HEK293 (cell line): ENCODE results near the gene ZNF219.

ENCODE experiments used
- BCL11B ChIP-seq: fragments of 450-650 bp; formaldehyde crosslinking; IDR thresholded peaks from 2 replicates; pipeline ENCODE4 v1.5.1; 2016; ENCODE audit warnings: low read depth, missing biosample characterization, missing genetic modification characterization
- FEZF1 ChIP-seq: fragments of 450-650 bp; formaldehyde crosslinking; IDR thresholded peaks from 2 replicates; pipeline ENCODE4 v1.5.1; 2016; ENCODE audit warnings: missing biosample characterization, missing genetic modification characterization
- REST ChIP-seq: fragments of 450-650 bp; formaldehyde crosslinking; IDR thresholded peaks from 2 replicates; pipeline ENCODE4 v1.5.1; 2016; ENCODE audit warnings: missing biosample characterization, missing genetic modification characterization
- SP2 ChIP-seq: fragments of 450-650 bp; formaldehyde crosslinking; IDR thresholded peaks from 2 replicates; pipeline ENCODE4 v1.5.1; 2016; ENCODE audit warnings: missing biosample characterization, missing genetic modification characterization
- ZBTB11 ChIP-seq: fragments of 450-650 bp; formaldehyde crosslinking; conservative IDR thresholded peaks from 2 replicates; pipeline ENCODE4 v1.5.1; 2016; ENCODE audit warnings: low read depth, missing biosample characterization, missing genetic modification characterization
- ZFP37 ChIP-seq: fragments of 450-650 bp; formaldehyde crosslinking; IDR thresholded peaks from 2 replicates; pipeline ENCODE4 v1.5.1; 2016; ENCODE audit warnings: missing biosample characterization, missing genetic modification characterization
- ZFP69B ChIP-seq: fragments of 450-650 bp; formaldehyde crosslinking; IDR thresholded peaks from 2 replicates; pipeline ENCODE4 v1.5.1; 2016; ENCODE audit warnings: missing biosample characterization, missing genetic modification characterization
- ZNF112 ChIP-seq: fragments of 450-650 bp; formaldehyde crosslinking; IDR thresholded peaks from 2 replicates; pipeline ENCODE4 v1.5.0; 2017; ENCODE audit warnings: missing biosample characterization, missing genetic modification characterization
- ZNF132 ChIP-seq: fragments of 450-650 bp; formaldehyde crosslinking; IDR thresholded peaks from 2 replicates; pipeline ENCODE4 v1.5.1; 2017; ENCODE audit warnings: missing biosample characterization, missing genetic modification characterization, borderline replicate concordance
- ZNF133 ChIP-seq: fragments of 450-650 bp; formaldehyde crosslinking; IDR thresholded peaks from 2 replicates; pipeline ENCODE4 v1.5.1; 2016; ENCODE audit warnings: missing biosample characterization, missing genetic modification characterization
- ZNF18 ChIP-seq: fragments of 450-650 bp; formaldehyde crosslinking; IDR thresholded peaks from 2 replicates; pipeline ENCODE4 v1.5.1; 2016; ENCODE audit warnings: missing biosample characterization, missing genetic modification characterization
- ZNF239 ChIP-seq: fragments of 450-650 bp; formaldehyde crosslinking; IDR thresholded peaks from 2 replicates; pipeline ENCODE4 v1.5.1; 2016; ENCODE audit warnings: missing biosample characterization, missing genetic modification characterization
- ZNF24 ChIP-seq: fragments of 450-650 bp; formaldehyde crosslinking; IDR thresholded peaks from 2 replicates; pipeline ENCODE4 v1.5.1; 2016; ENCODE audit warnings: missing biosample characterization, missing genetic modification characterization
- ZNF26 ChIP-seq: fragments of 450-650 bp; formaldehyde crosslinking; IDR thresholded peaks from 2 replicates; pipeline ENCODE4 v1.5.1; 2016; ENCODE audit warnings: missing biosample characterization, missing genetic modification characterization
- ZNF335 ChIP-seq: fragments of 450-650 bp; formaldehyde crosslinking; conservative IDR thresholded peaks from 2 replicates; pipeline ENCODE4 v1.5.1; 2016; ENCODE audit warnings: missing biosample characterization, missing genetic modification characterization
- ZNF341 ChIP-seq: fragments of 450-650 bp; formaldehyde crosslinking; IDR thresholded peaks from 2 replicates; pipeline ENCODE4; 2016; ENCODE audit warnings: low read depth, missing biosample characterization, missing genetic modification characterization
- ZNF37A ChIP-seq: fragments of 450-650 bp; IDR thresholded peaks from 2 replicates; pipeline ENCODE4 v1.5.1; 2018; ENCODE audit warnings: missing biosample characterization, missing genetic modification characterization
- ZNF473 ChIP-seq: fragments of 450-650 bp; formaldehyde crosslinking; IDR thresholded peaks from 2 replicates; pipeline ENCODE4 v1.5.1; 2017; ENCODE audit warnings: missing biosample characterization, missing genetic modification characterization
- ZNF521 ChIP-seq: fragments of 450-650 bp; formaldehyde crosslinking; IDR thresholded peaks from 2 replicates; pipeline ENCODE4 v1.5.1; 2017; ENCODE audit warnings: missing biosample characterization, mild to moderate bottlenecking, missing genetic modification characterization
- ZNF548 ChIP-seq: fragments of 450-650 bp; formaldehyde crosslinking; IDR thresholded peaks from 2 replicates; pipeline ENCODE4 v1.5.1; 2016; ENCODE audit warnings: missing biosample characterization, missing genetic modification characterization
- ZNF626 ChIP-seq: fragments of 450-650 bp; sonication (Bioruptor Pico); formaldehyde crosslinking; IDR thresholded peaks from 2 replicates; pipeline ENCODE4 v1.5.1; 2018; ENCODE audit warnings: missing biosample characterization, missing genetic modification characterization, inconsistent platforms
- ZNF692 ChIP-seq: fragments of 450-650 bp; formaldehyde crosslinking; IDR thresholded peaks from 2 replicates; pipeline ENCODE4 v1.5.1; 2016; ENCODE audit warnings: missing biosample characterization, missing genetic modification characterization
- ZNF776 ChIP-seq: fragments of 450-650 bp; formaldehyde crosslinking; IDR thresholded peaks from 2 replicates; pipeline ENCODE4 v1.5.0; 2017; ENCODE audit warnings: missing biosample characterization, missing genetic modification characterization, borderline replicate concordance
- ZNF837 ChIP-seq: fragments of 450-650 bp; formaldehyde crosslinking; IDR thresholded peaks from 2 replicates; pipeline ENCODE4 v1.5.1; 2016; ENCODE audit warnings: missing biosample characterization, missing genetic modification characterization
- ZSCAN4 ChIP-seq: fragments of 450-650 bp; formaldehyde crosslinking; IDR thresholded peaks from 2 replicates; pipeline ENCODE4 v1.5.1; 2017; ENCODE audit warnings: missing biosample characterization, missing genetic modification characterization
- ZSCAN5A ChIP-seq: fragments of 450-650 bp; formaldehyde crosslinking; IDR thresholded peaks from 2 replicates; pipeline ENCODE4 v1.5.1; 2016; ENCODE audit warnings: missing biosample characterization, missing genetic modification characterization

Gene ZNF219

GRCh38 chr14:21092273-21093011 lies 6.0 kb downstream of the ZNF219 start (continued):
- TF ChIP-seq ZSCAN4 (tag by site-specific recombination) (peak; percentile 61; the same call in 1 of the 2 replicates), ZNF473 (tag by site-specific recombination) (no peak), ZNF776 (tag by site-specific recombination) (no peak), ZNF26 (tag by site-specific recombination) (no peak), ZNF24 (tag by site-specific recombination) (no peak), ZFP37 (tag by site-specific recombination) (no peak), ZNF837 (tag by site-specific recombination) (no peak), ZNF133 (tag by site-specific recombination) (no peak), ZNF521 (tag by site-specific recombination) (no peak), ZBTB11 (no peak), SP2 (tag by site-specific recombination) (no peak), ZNF548 (no peak), ZNF112 (no peak), ZFP69B (tag by site-specific recombination) (0 out of 2 replicates have a peak, but pooled peaks have one; percentile 35), ZSCAN5A (tag by site-specific recombination) (no peak), ZNF37A (tag by site-specific recombination) (no peak), ZNF239 (tag by site-specific recombination) (0 out of 2 replicates have a peak, but pooled peaks have one; percentile 53), REST (tag by site-specific recombination) (peak; percentile 62), ZNF335 (tag by site-specific recombination) (no peak), ZNF626 (tag by site-specific recombination) (no peak), ZNF692 (tag by site-specific recombination) (0 out of 2 replicates have a peak, but pooled peaks have one; percentile 36), ZNF341 (no peak), FEZF1 (tag by site-specific recombination) (no peak), ZNF18 (tag by site-specific recombination) (no peak), BCL11B (tag by site-specific recombination) (no peak), ZNF132 (no peak)
